Thyroid gland (tissue), 4 donors: ENCODE results near the gene HIKESHI.

Experiments
- CTCF ChIP-seq, 6 experiments: fragments of 200-600 bp in 3 of 6; fragments of 450-650 bp in 3 of 6; sonication (generic) in 3 of 6; IDR thresholded peaks; one replicate each; pipeline ENCODE4 v1.5.1; 2016 to 2019; ENCODE audit warnings: antibody characterized with exemption in 6 of 6, mild to moderate bottlenecking in 2 of 6, inconsistent platforms in 1 of 6, moderate library complexity in 1 of 6
- POLR2A ChIP-seq, 2 donors: fragments of 450-650 bp; IDR thresholded peaks; one replicate each; pipeline ENCODE4 v1.6.1; 2017; ENCODE audit warnings: antibody characterized with exemption in 2 of 2, mild to moderate bottlenecking in 2 of 2, moderate library complexity in 1 of 2

GRCh38 chr11:86274503-86274902, 27.5 kb upstream of the HIKESHI start:
- TF ChIP-seq CTCF (IDR thresholded peaks at IDR 0.05), result no peak
- TF ChIP-seq POLR2A (IDR thresholded peaks at IDR 0.05), result no peak
